AG09319 (cell line): Measurements from ENCODE around the gene CCNO.

Experiments
- DNase-seq: peaks from one replicate; pipeline ENCODE4 v3.0.0-alpha.2; 2010; ENCODE audit warnings: low read depth; ENCODE audit errors: extremely low read depth
- TF ChIP-seq, protein P1 (sequence below): IDR thresholded peaks from 2 replicates; pipeline ENCODE4 v1.5.1; 2011; ENCODE audit warnings: low read depth, mild to moderate bottlenecking, inconsistent platforms, low read length, moderate library complexity

The CCNO gene, protein sequence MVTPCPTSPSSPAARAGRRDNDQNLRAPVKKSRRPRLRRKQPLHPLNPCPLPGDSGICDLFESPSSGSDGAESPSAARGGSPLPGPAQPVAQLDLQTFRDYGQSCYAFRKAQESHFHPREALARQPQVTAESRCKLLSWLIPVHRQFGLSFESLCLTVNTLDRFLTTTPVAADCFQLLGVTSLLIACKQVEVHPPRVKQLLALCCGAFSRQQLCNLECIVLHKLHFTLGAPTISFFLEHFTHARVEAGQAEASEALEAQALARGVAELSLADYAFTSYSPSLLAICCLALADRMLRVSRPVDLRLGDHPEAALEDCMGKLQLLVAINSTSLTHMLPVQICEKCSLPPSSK

DNA sequence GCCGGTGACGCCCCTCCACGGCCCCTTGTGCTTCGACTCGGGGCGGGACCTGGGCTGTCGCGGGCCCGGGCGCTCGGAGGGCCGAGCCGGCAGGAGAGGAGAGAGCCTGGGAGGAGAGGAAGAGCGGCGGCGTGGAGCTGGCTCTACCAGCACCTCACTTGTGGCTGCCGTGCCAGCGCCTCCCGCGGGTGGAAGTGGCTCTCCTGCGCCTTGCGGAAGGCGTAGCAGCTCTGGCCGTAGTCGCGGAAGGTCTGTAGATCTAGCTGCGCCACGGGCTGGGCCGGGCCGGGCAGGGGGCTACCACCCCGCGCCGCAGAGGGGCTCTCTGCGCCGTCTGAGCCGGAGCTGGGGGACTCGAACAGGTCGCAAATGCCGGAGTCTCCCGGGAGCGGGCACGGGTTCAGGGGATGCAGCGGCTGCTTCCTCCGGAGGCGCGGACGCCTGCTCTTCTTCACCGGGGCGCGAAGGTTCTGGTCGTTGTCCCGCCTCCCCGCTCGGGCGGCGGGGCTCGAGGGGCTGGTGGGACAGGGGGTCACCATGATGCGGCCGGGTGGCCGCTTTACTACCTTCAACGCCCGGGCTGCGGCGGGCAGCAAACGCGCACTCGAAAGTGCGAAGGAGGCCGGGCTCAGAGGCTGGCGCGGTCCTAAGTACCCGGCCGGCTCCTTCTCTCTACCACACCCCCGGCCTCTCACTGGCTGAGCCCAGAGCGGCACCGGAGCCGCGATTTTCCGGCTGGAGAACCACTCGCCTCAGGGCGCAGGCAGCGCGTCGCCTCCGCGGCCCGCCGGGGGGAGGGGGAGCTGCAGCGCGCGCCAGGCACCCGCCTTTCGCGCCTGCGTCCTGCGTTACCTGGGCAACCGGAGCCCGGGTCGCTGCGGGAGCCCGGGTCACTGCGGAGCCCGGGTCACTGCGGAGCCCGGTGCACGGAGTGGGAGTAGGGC is at the start of gene CCNO:
CCNO (minus strand) TSS at position 624 of the 944 bp plus-strand sequence; CDS start at position 539, 85 bp downstream.
- DNase-seq: peak; percentile 16
- TF ChIP-seq, protein P1, sequence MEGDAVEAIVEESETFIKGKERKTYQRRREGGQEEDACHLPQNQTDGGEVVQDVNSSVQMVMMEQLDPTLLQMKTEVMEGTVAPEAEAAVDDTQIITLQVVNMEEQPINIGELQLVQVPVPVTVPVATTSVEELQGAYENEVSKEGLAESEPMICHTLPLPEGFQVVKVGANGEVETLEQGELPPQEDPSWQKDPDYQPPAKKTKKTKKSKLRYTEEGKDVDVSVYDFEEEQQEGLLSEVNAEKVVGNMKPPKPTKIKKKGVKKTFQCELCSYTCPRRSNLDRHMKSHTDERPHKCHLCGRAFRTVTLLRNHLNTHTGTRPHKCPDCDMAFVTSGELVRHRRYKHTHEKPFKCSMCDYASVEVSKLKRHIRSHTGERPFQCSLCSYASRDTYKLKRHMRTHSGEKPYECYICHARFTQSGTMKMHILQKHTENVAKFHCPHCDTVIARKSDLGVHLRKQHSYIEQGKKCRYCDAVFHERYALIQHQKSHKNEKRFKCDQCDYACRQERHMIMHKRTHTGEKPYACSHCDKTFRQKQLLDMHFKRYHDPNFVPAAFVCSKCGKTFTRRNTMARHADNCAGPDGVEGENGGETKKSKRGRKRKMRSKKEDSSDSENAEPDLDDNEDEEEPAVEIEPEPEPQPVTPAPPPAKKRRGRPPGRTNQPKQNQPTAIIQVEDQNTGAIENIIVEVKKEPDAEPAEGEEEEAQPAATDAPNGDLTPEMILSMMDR: no peak

DNA sequence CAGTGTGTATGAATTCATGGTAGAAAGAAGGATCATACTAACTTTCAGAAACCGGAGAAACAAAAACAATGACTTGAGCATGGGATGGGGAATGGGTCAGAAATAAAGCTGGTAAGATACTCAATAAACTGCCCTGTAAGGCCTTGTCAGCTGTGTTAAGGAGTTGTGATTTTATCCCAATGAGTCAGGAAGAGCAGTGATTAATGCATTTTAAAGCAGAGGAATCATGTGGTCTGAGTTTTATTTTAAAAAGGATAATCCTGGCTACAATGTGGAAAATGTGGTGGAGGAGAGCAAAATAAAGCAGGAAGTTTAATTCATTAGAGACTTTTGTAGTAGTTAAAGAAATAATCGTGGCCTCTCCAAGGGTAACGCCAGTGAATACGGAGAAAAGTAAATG is 45.4 kb upstream of the CCNO start:
- no peak for DNase-seq
- TF ChIP-seq, protein P1: no peak

DNA sequence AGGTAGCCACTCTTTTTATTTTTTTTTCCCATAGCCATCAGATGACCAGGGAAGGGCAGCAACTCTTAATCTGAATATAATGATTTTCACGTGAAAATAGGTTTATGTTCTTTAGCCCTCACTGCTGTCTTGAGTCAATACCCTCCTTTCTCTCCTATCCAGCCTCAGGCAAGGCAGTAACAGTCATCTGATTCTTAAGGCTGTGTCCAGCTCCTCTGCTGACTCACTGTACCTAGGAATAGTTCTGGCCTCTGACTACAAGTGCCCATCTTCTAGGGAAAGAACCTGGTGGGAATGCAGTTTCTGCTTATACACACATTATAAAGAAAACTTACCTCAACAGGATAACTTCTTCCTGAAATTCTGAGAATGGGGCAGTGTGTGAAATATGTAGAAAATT is 43.4 kb upstream of the CCNO start:
- DNase-seq: no peak
- TF ChIP-seq, protein P1: no peak

DNA sequence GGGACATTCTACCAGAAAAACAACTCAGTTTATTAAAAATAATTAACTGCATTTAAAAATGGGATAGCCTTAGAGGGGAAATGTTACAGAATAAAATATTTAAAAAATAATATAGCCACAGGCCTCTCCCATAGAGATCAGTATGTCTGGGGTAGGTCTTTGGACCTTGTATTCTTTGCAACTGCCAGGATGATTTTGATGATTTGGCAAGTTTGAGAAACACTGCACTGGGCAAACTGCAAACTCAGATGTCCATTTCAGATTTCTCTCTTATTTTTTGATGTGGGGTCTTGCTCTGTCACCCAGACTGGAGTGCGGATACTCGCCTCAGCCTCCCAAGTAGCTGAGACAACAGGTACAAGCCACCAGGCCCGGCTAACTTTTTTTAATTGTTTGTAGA is 24.9 kb upstream of the CCNO start:
- TF ChIP-seq, protein P1: no peak
- DNase-seq: no peak

DNA sequence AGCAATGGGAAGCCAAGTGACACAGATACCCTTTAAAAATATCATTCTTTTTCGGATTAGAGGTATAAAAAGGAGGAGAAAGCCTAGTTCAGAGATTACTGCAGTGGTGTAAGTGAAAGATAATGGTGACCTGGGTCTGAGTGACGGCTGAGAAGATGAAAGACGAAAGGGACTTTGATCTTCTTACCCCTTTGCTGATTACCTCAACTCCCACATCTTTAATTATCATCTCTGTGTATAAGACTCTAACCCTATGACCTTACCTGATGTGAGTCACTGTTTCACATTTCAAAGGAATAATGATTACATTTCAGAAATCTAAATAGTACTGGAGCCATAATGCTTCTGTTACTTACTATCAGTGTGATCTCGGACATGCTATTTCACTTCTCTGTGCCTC is 21.4 kb upstream of the CCNO start:
- TF ChIP-seq, protein P1: no peak
- DNase-seq: no peak

DNA sequence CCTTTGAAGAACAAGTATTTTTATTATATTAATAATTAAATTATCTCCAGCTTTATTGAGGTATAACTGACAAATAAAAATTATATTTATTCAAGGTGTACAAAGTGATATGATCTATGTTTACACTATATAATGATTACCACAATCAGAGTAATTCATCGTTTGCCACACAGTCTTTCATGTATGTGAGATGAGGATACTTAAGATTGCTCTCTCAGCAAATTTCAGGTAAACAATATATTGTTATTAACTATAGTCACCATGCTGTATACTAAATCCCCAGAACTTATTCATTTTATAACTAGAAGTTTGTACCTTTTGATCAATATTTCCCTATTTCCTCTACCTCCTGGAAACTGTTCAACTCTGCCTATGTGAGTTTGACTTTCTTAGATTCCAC is 16.7 kb upstream of the CCNO start:
- TF ChIP-seq, protein P1: no peak
- DNase-seq: no peak

DNA sequence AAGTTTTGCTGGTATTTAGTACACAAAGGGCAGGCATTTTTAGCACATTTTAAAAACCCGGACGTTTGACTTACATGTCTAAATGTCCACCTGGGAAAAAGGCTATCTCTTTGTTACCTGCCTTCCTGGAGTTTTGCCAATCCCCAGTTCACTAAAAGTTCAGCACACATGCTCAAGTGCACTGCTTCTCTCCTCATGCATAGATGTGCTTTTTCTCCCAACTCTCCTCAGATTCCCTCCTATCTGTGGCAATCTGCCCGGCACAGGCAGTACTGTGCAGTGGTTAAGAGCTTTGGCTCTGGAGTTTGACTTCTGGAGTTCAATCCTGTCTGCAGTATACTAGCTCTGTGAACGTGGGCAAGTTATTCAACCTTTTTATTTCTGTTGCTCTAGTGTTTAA is 8.3 kb upstream of the CCNO start:
- TF ChIP-seq, protein P1: no peak
- DNase-seq: no peak
